TTC549 (cell line): ENCODE results near the gene GDPD2.

Experiments used
- FAIRE-seq: peaks from 2 replicates; lab custom pipeline; 2012; peaks lifted over from hg19 to GRCh38; lab: Jason Lieb, UNC

Gene GDPD2

GRCh38 chrX:70476166-70476933 is 53.2 kb downstream of the GDPD2 start:
- FAIRE-seq = no peak

- no peak for FAIRE-seq
These were observed 54.0 kb downstream of the GDPD2 start for GRCh38 chrX:70476934-70477733.

DNA sequence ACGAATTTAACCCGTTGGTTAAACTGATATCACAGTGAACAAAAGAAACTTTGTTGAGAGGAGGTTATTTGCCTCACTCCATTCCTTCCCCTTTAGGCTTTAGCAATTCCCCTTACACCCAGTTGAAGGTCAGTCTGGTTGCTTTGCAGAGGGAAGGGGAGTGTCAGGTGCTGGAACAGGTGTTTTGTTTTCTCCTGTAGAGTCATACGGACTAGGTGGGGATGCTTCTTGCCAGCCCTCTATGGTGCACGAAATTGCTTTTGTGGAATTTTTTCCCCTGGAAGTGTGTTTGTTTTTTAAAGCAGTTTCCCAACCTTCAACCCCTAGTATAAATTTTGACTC is 54.6 kb downstream of the GDPD2 start:
- FAIRE-seq = no peak

GRCh38 chrX:70478526-70479245 is 55.6 kb downstream of the GDPD2 start:
- FAIRE-seq = no peak

DNA sequence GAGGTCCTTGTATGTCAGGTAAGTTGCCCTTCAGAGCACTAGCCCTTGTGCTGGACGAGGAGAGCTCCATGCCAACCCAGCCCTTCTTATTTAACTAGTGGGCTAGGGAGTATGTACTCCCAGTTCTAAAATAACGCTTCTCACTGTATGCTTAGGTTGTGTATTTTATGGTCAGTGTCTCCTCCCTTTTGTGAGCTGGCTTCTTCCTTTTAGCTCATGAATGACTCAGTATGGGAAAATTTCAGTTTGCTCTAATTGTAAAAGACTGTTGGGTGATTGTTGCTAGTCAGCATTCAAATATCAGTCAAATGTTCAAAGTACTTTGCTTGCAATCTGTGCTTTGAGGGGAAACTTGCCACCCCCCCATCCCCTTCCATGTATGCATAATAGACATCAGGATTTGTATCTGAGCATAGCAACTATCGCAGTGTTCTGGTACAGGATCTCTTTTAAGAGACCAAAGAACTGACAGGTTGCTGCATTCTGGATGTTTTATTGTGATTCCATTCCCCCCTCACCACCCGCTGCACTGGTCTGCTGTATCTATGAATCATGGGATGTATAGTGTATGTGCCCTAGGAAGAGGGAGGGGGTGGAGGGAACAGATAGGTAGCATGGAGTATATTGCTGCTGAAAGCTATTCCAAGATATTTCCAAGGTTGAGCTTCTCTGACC is 56.3 kb downstream of the GDPD2 start:
- no peak for FAIRE-seq

DNA sequence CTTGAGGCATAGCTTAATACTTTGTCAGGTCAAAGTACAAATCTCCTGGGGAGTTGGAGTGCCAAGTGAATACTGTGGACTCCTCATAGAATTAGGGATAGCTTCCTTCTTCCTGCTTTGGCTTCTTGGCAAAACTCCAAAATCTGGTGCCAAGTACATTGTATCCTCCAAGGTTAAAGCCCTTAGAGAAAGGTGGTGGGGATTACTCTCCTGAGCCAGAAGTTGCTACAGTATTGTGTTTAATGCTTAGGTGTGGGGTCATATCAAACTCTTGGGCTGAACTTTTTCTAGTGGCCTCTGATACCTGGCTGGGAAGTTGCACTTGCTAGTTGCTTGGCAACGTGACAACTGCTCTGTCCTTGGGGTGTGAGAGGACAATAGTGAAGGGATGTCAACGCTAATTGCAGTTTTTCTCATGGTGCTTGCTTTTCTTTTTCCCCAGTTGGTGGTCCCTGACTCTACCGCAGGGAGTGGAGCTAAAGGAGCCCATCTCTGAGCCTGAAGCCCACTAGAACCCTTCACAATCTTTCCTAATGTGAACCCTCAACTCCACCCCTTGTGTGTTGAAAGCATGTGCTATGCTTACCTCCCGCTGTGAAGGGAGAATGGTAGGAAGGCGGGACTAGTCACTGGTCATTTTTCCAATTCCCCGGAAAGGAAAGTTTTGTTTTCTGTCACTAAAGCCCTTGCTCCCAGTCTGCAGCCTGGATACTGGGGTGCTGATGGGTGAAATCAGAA is 57.0 kb downstream of the GDPD2 start:
- FAIRE-seq = no peak

DNA sequence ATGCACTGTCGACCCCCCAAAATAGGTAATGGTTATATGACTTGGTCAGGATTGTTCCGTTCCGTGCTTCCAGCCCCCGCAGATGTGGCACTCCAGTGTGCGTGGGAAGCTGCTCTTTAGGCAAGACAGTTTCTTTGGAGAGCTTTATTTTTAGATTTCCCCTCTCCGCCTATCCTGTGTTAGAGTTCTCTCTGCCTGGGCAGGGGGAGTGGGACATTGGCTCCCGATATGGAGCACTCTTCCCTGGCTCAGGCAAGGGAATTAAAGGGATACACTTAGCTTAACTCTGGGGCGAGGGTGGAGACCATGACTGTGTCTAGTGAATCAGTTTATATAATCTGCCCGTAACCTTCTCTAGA is 57.5 kb downstream of the GDPD2 start:
- no peak for FAIRE-seq

DNA sequence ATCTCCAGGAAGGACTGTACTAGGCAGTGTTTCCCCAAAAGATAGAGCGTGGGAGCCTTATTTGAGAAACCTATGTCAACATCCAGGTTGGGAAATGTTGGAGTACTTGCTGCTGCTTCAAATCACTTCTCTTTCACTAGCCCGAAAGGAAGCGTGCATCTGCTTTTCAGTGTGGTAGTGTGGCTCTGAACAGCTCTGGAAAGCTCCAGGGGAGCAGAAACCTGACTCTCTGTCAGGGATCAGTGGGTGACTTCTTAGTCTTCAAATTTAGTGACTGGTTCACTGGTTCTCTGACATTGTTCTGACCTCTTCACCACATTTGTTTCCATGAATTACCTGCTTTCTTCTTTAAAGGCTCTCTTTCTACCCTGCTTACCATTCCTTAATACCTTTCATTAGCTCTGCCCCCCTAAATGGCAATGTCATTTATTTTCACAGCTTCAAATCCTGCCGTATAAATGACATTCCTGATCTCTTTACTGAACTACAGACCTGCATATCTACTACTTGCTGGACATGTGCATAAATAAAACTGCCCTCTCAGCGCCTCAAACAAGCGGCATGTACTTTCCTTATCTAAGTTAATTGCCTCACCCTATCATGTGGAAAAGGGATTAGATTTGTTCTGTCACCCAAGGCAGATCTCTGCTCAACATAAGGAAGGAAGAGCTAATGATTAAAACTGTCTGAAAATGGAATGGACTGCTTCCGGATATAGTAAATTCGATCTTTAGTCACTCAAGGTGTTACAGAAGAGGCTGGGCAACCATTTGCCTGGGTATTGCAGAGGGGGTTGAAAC is 58.6 kb downstream of the GDPD2 start:
- no peak for FAIRE-seq

- FAIRE-seq = no peak
These were observed 59.2 kb downstream of the GDPD2 start for GRCh38 chrX:70482300-70482699.
